Measurements from ENCODE around the gene IGSF22.
"Not testable (repeated sequence)": the region's sequence is repeated elsewhere in the genome, so short reads cannot be mapped to it uniquely, and the experiment has no call there.

Gene IGSF22

DNA sequence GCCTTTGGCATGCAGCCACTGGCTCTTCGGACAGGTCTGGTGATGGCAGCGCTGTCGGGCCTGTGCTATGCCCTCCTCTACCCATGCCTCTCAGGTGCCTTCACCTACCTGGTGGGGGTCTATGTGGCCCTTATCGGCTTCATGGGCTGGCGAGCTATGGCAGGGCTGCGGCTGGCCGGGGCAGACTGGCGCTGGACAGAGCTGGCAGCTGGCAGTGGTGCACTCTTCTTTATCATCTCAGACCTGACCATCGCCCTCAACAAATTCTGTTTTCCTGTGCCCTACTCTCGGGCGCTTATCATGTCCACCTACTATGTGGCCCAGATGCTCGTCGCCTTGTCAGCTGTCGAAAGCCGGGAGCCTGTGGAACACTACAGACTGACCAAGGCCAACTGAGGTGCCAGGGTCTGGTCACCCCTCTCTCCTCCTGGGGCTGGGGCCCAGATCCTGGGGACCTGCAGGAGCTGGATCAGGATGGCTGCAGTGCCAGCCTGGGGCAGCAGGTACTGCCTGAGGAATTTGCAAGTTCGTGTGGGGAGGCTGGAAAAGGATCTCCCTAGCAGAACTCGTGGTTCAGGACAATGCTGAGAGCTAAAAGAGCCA, 24.3 kb downstream of the IGSF22 start:
- Histone ChIP-seq H3K27me3 (ENCODE audit: control insufficient read depth, insufficient read depth, low read length) (peaks cover 15% of the 10 kb centered on the region), H3K4me3 (ENCODE audit: low read depth, low read length) (no peak overlapping the region), H3K9me3 (ENCODE audit: control insufficient read depth, insufficient read depth, low read length) (no peaks in the 10 kb centered on the region), H3K27ac (ENCODE audit: low read depth, low read length) (no peak overlapping the region), H3K9ac (ENCODE audit: low read depth, low read length) (no peak overlapping the region), H3K36me3 (ENCODE audit: control insufficient read depth, insufficient read depth, low read length) (no peaks in the 10 kb centered on the region), H3K4me1 (ENCODE audit: control insufficient read depth, insufficient read depth, low read length) (peaks cover 11% of the 10 kb centered on the region)

DNA sequence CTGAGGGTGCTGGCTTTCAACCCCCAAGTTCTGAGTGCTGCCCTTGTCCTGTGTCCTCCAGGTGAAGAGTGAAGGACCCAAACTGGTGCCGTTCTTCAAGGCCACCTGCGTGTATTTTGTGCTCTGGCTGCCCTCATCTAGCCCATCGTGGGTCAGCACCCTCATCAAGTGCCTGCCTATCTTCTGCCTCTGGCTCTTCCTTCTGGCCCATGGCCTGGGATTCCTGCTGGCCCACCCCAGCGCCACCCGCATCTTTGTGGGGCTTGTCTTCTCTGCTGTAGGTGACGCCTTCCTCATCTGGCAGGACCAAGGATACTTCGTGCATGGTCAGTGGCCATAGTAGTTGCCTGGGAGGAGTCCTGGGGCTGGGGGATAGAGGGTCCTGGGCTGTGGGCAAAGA, 25.1 kb downstream of the IGSF22 start:
- H3K9ac ChIP-seq (ENCODE audit: low read depth, low read length): no peak overlapping the region
- H3K27me3 ChIP-seq (ENCODE audit: control insufficient read depth, insufficient read depth, low read length): peaks cover 15% of the 10 kb centered on the region
- H3K27ac ChIP-seq (ENCODE audit: low read depth, low read length): no peak overlapping the region
- H3K4me3 ChIP-seq (ENCODE audit: low read depth, low read length): no peak overlapping the region
- H3K9me3 ChIP-seq (ENCODE audit: control insufficient read depth, insufficient read depth, low read length): no peaks in the 10 kb centered on the region
- H3K4me1 ChIP-seq (ENCODE audit: control insufficient read depth, insufficient read depth, low read length): peaks cover 11% of the 10 kb centered on the region
- H3K36me3 ChIP-seq (ENCODE audit: control insufficient read depth, insufficient read depth, low read length): no peaks in the 10 kb centered on the region

DNA sequence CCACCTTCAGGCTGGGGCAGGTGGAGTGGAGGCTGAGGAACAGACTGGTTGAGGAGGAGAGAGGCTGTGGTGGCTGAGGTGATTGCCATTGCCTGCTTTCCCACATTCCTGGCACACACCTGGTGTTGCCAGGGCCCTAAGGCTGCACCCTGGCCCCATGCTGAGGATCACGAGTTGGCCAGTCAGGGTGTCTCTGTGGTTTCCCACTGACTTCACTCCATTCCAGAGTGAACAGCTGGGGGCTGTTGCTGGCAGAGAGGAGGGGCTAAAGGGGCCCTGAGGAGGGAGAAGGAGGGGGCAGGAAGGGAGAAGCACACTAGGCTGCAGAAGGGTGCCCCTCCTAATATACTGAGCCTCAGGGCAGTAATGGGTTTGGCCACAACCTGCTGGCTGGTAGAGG, 25.6 kb downstream of the IGSF22 start:
- H3K27me3 ChIP-seq (ENCODE audit: control insufficient read depth, insufficient read depth, low read length): peaks cover 11% of the 10 kb centered on the region
- no peak overlapping the region for H3K27ac ChIP-seq (ENCODE audit: low read depth, low read length)
- H3K4me3 ChIP-seq (ENCODE audit: low read depth, low read length): no peak overlapping the region
- peaks cover 9% of the 10 kb centered on the region for H3K4me1 ChIP-seq (ENCODE audit: control insufficient read depth, insufficient read depth, low read length)
- H3K9me3 ChIP-seq (ENCODE audit: control insufficient read depth, insufficient read depth, low read length): no peaks in the 10 kb centered on the region
- no peak overlapping the region for H3K9ac ChIP-seq (ENCODE audit: low read depth, low read length)
- no peaks in the 10 kb centered on the region for H3K36me3 ChIP-seq (ENCODE audit: control insufficient read depth, insufficient read depth, low read length)

DNA sequence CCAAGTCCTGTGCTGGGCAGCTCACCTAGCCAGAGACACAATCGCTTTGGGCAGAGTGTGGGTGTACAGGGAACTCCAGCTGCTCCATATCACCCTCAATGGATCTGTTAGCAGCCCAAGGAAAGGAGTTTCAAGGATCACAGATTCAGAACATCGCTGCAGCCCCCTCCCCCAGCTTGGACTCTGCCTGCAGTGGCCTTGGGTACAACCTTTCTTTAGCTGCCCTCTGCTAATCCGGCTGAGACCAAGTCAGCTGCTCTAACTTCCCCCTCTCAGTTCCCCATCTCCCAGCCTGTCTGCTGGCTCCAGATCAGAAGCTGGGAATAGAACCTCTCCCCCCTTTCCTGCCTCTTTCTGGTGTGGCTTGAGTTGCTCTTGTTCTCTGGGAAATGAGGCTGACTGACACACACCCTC, 26.1 kb downstream of the IGSF22 start:
- Histone ChIP-seq H3K27ac (ENCODE audit: low read depth, low read length) (no peak overlapping the region), H3K4me3 (ENCODE audit: low read depth, low read length) (no peak overlapping the region)

DNA sequence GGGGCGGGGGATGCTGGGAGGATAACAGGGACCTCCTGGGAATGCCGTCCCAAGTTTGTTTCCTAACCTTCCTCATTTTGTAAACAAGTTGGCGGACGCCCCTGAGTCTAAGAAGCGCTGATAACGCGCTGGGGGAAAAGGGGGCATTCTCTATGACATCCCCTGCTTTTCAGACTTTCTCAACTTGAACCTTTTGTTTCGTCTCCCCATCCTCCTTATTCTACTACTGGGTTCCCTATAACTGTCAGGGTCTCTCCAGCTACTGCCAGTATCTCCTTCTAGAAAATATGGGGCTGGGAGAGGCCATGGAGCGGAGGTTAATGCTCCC, 26.8 kb downstream of the IGSF22 start:
- peak overlapping the region; percentile 21; the same call in 1 of the 2 replicates for H3K9ac ChIP-seq (ENCODE audit: low read depth, low read length)
- peaks cover 3% of the 10 kb centered on the region for H3K27me3 ChIP-seq (ENCODE audit: control insufficient read depth, insufficient read depth, low read length)
- peak overlapping the region; percentile 81 for H3K27ac ChIP-seq (ENCODE audit: low read depth, low read length)
- H3K9me3 ChIP-seq (ENCODE audit: control insufficient read depth, insufficient read depth, low read length): no peaks in the 10 kb centered on the region
- no peaks in the 10 kb centered on the region for H3K36me3 ChIP-seq (ENCODE audit: control insufficient read depth, insufficient read depth, low read length)
- peak overlapping the region; percentile 75 for H3K4me3 ChIP-seq (ENCODE audit: low read depth, low read length)
- H3K4me1 ChIP-seq (ENCODE audit: control insufficient read depth, insufficient read depth, low read length): peaks cover 5% of the 10 kb centered on the region

More for the DNA sequence above, 26.1 kb downstream of the IGSF22 start:
- peaks cover 6% of the 10 kb centered on the region for H3K27me3 ChIP-seq (ENCODE audit: control insufficient read depth, insufficient read depth, low read length)
- H3K4me1 ChIP-seq (ENCODE audit: control insufficient read depth, insufficient read depth, low read length): peaks cover 5% of the 10 kb centered on the region
- H3K9me3 ChIP-seq (ENCODE audit: control insufficient read depth, insufficient read depth, low read length): no peaks in the 10 kb centered on the region
- no peaks in the 10 kb centered on the region for H3K36me3 ChIP-seq (ENCODE audit: control insufficient read depth, insufficient read depth, low read length)
- no peak overlapping the region for H3K9ac ChIP-seq (ENCODE audit: low read depth, low read length)

DNA sequence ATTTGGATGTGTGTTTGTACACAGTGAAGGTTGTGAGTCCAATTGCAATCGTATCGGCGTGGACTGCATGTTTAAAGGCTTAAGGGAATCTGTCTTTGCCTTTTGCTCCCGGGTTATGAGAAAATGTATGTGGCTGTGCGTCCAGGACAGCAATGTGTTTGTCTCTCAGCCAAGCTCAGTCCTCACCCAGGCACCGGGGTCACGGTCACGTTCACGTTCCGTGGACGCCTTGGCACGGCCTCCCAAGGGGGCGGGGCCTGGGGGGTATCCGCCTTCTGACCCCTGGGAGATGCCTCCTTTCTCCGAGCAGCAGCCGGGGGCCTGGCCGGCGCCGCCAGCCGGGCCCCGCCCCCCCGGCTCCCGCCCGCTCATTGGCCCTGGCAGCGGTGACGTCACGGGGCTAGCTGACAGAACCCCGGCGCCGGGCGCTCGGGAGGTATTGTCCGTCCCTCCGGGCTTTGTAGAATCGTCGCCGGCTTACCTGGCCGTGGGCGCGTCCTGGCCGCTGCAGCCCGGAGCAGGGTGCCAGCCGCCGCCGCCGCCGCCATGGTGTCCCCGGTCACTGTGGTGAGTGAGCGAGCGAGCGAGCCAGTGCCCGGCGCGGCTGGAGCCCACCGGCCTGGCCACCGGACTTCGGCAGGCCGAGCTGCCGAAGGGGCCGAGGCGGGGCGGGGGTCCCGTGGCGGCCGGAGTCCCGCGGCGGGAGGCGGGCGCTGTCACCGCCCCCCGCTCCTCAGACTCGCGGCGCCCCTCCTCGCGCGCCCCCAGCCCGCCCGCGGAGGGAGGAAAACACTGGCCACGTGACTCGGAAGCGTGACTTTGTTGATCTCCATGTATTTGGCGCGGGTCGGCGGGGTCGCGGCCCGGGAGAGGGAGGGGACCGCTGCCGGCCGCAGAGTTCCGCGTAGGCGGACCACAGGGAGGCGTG, 27.4 kb downstream of the IGSF22 start, which contains the start of gene TMEM86A:
Gene TMEM86A (plus strand): TSS at position 439 of the 928 bp plus-strand sequence. CDS start 108 bp downstream, at position 547.
- H3K4me3 ChIP-seq (ENCODE audit: low read depth, low read length): peak within 1 kb of the TSS; percentile 75
- H3K9ac ChIP-seq (ENCODE audit: low read depth, low read length): peak within 1 kb of the TSS; percentile 21; the same call in 1 of the 2 replicates
- H3K27ac ChIP-seq (ENCODE audit: low read depth, low read length): peak within 1 kb of the TSS; percentile 81
- H3K27me3 ChIP-seq (ENCODE audit: control insufficient read depth, insufficient read depth, low read length): peaks cover 3% of the 10 kb centered on the region
- H3K36me3 ChIP-seq (ENCODE audit: control insufficient read depth, insufficient read depth, low read length): no peaks in the 10 kb centered on the region
- H3K4me1 ChIP-seq (ENCODE audit: control insufficient read depth, insufficient read depth, low read length): peaks cover 5% of the 10 kb centered on the region
- no peaks in the 10 kb centered on the region for H3K9me3 ChIP-seq (ENCODE audit: control insufficient read depth, insufficient read depth, low read length)

DNA sequence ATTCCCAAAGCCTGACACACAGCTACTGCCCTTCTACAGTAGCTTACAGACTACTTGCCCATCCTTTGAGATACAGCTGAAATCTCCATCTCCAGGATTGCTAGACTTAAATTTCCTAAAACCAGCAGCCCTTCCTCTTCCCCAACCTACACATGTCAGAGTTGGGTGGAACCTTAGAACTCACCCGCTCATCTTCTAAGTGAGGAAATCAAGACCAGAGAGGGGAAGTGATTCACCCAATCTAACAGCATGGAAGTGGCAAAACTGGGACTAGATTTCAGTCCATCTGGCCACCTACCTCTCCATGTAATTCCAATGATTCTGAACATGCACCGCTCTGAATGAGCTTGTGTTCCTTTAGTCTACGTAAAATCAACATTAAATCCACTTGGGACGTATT, 28.4 kb downstream of the IGSF22 start:
- H3K36me3 ChIP-seq (ENCODE audit: control insufficient read depth, insufficient read depth, low read length): no peaks in the 10 kb centered on the region
- no peak overlapping the region for H3K4me3 ChIP-seq (ENCODE audit: low read depth, low read length)
- H3K4me1 ChIP-seq (ENCODE audit: control insufficient read depth, insufficient read depth, low read length): peaks cover 5% of the 10 kb centered on the region
- no peak overlapping the region for H3K9ac ChIP-seq (ENCODE audit: low read depth, low read length)
- peaks cover 3% of the 10 kb centered on the region for H3K27me3 ChIP-seq (ENCODE audit: control insufficient read depth, insufficient read depth, low read length)
- no peaks in the 10 kb centered on the region for H3K9me3 ChIP-seq (ENCODE audit: control insufficient read depth, insufficient read depth, low read length)
- H3K27ac ChIP-seq (ENCODE audit: low read depth, low read length): no peak overlapping the region

DNA sequence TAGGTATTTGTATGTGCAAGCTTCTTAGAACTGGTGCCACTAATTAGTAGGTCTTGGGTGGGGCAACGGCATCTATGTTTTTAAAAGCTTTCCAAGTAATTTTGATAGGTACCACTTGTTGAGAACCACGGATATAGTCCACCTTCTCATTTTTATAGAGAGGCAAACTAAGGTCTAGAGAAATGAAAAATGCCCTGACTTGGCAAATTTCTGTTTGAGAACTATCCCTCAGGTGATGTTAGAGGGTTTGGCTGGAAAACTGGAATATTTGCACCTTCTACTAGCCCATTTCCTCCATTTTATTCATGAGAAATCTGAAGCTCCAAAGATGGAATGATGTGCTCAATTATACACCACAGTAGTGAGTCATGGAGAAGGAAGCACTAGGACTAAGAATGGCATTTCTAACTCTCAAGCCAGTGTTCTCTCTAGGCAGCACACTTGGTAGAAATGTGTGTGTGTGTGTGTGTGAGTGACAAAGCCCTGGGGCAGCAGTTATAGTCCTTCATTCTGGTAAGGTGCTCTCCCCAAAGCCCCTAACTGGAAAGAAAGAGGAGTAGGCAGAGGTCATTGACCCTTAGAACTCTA, 29.3 kb downstream of the IGSF22 start:
- Histone ChIP-seq H3K27me3 (ENCODE audit: control insufficient read depth, insufficient read depth, low read length) (peaks cover 3% of the 10 kb centered on the region), H3K4me1 (ENCODE audit: control insufficient read depth, insufficient read depth, low read length) (peaks cover 6% of the 10 kb centered on the region), H3K27ac (ENCODE audit: low read depth, low read length) (no peak overlapping the region), H3K9ac (ENCODE audit: low read depth, low read length) (no peak overlapping the region), H3K36me3 (ENCODE audit: control insufficient read depth, insufficient read depth, low read length) (no peaks in the 10 kb centered on the region), H3K9me3 (ENCODE audit: control insufficient read depth, insufficient read depth, low read length) (no peaks in the 10 kb centered on the region), H3K4me3 (ENCODE audit: low read depth, low read length) (no peak overlapping the region)

DNA sequence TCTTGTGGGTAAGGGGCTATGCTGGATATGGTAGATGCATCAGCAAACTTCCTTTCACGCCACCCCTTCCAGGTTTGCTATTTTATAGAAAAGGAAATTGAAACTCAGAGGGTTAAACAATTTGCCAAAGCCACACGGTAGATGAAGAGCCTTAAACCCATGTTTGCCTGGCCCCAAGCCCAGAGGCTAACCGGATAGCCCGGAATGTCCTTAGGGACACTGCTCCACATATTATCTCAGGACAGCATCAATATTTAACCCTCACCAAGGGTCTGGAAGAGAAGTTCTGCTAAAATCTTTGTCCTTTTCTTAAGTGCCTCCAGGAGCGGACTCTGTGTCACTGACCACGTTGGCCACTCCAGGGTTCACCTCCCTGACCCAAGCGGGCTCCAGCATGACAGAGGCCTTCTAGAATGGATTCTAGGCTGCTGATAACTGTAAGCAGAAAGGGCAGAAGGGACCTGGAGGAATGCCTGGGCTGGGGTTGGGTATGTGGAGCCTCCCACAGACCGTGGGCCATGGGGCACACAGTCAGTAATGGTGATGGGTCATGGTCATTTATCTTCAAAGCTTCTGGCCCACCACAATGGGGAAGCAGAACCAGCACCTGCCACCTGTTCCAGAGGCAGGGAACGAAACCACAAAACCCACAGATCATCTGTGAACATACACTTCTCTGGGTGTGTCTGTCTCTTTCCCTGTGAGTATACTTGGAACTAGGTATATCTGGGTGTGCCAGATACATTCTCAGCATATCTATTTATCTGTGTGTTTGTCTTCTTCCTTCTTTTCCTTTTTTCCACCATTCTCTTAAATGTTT, 32.8 kb downstream of the IGSF22 start:
- Histone ChIP-seq H3K4me3 (ENCODE audit: low read depth, low read length) (no peak overlapping the region), H3K9ac (ENCODE audit: low read depth, low read length) (no peak overlapping the region), H3K27me3 (ENCODE audit: control insufficient read depth, insufficient read depth, low read length) (peaks cover 3% of the 10 kb centered on the region), H3K36me3 (ENCODE audit: control insufficient read depth, insufficient read depth, low read length) (no peaks in the 10 kb centered on the region), H3K4me1 (ENCODE audit: control insufficient read depth, insufficient read depth, low read length) (0 out of 2 replicates have a peak, but pooled peaks cover 3% of the 10 kb centered on the region), H3K27ac (ENCODE audit: low read depth, low read length) (no peak overlapping the region), H3K9me3 (ENCODE audit: control insufficient read depth, insufficient read depth, low read length) (no peaks in the 10 kb centered on the region)

DNA sequence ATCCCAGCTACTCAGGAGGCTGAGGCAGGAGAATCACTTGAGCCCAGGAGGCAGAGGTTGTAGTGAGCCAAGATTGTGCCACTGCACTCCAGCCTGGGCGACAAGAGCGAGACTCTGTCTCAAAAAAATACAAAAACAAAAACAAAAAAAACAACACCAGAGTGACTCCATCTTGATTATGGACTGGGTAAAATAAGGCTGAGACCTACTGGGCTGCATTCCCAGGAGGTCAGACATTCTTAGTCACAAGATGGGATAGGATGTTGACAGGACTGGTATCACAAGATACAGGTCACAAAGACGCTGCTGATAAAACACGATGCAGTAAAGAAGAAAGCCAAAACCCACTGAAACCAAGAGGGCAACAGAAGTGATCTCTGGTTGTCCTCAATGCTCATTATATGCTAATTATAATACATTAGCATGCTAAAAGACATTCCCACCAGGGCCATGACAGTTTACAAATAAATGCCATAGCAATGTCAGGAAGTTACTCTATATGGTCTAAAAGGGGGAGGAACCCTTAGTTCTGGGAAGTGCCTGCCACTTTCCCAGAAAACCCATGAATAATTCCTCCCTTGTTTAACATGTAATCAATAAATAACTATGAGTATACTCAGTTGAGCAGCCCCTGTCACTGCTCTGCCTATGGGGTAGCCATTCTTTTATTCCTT, 34.4 kb downstream of the IGSF22 start:
- not testable (repeated sequence) for H3K4me1 ChIP-seq (ENCODE audit: control insufficient read depth, insufficient read depth, low read length); H3K36me3 ChIP-seq (ENCODE audit: control insufficient read depth, insufficient read depth, low read length); H3K9me3 ChIP-seq (ENCODE audit: control insufficient read depth, insufficient read depth, low read length); H3K9ac ChIP-seq (ENCODE audit: low read depth, low read length); H3K27ac ChIP-seq (ENCODE audit: low read depth, low read length); H3K27me3 ChIP-seq (ENCODE audit: control insufficient read depth, insufficient read depth, low read length); H3K4me3 ChIP-seq (ENCODE audit: low read depth, low read length)

All from HUES48 (cell line).